GM18505 (cell line): ENCODE measurements around the gene PGA4.
"Not testable (repeated sequence)": the region's sequence is repeated elsewhere in the genome, so short reads cannot be mapped to it uniquely, and the experiment has no call there.

ENCODE experiments used
- ATAC-seq: cut with Tn5 transposase; IDR thresholded peaks from one replicate; pipeline ENCODE4 v1.9.1; 2021; ENCODE audit not compliant: unreplicated experiment
- POLR2A ChIP-seq: IDR thresholded peaks from 4 replicates; pipeline ENCODE4 v1.6.1; 2011; ENCODE audit warnings: borderline replicate concordance; ENCODE audit not compliant: insufficient read depth, insufficient read length; ENCODE audit errors: extremely low read depth

Gene PGA4

GRCh38 chr11:61222047-61222446 lies at the start of gene PGA4:
TSS of gene PGA4 (plus strand) at chr11:61222347. CDS start at chr11:61222401, 54 bp downstream.
- ATAC-seq = not testable (repeated sequence)

DNA sequence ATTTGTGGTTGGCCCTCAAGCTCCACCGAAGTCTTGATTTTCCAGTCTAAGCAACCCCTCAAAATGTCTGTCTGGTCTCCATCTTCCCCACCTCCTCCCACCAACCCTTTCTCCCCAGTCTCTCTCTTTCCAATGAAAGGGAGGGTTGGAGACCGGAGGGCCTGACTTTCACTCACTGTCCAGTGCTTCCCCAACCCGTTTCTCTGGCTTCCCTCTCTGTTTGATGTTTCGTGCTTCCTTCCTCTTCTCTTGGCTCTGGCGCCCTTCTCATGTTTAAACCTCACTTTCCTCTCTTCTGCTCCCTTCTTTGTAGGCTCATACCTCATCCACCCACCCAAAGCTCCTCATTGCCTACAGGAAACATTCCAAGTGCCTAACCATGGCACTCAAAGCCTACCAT lies 49.8 kb upstream of the PGA4 start:
- no peak for ATAC-seq
- TF ChIP-seq POLR2A = no peak

GRCh38 chr11:61172888-61173287 lies 49.3 kb upstream of the PGA4 start:
- ATAC-seq = no peak
- TF ChIP-seq POLR2A = no peak

DNA sequence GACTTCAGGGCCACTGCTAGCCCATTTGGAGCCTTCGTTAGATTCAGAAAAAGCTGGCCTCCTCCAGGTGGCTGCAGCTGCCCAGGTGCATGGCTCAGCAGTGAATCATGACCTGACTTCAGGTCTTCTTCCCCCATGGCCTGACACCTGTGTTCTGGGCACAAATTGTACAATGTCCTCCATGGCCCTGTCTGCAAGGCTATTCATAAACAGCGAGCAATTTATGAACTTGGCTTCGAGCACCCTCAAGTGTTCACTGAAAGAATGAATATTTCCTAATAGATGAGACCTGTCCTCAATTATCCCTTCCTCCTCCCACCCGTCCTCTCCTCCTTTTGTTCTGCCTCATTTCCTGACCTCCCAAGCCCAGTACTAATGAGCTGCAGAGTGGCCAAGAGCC lies 48.7 kb upstream of the PGA4 start:
- TF ChIP-seq POLR2A = no peak
- ATAC-seq = no peak

DNA sequence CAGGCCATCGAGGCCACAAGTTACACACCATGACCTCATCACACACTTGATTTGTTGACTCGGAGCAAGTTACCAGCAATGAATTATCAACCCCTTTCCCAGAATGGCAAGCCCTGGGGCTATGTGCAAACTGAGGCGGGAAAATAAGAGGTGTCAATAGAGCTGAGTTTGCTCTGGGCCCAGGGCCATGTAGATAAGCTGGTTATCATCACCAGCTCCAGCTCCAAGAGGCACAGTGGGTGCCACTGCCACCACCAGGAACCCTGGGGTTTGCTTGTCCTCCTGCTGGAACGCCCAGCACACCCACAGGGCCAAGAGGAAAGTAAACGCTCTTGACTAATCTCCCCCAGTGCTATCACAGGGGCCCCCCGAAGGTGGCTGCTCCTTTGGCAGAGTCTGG lies 47.9 kb upstream of the PGA4 start:
- no peak for TF ChIP-seq POLR2A
- ATAC-seq = no peak

DNA sequence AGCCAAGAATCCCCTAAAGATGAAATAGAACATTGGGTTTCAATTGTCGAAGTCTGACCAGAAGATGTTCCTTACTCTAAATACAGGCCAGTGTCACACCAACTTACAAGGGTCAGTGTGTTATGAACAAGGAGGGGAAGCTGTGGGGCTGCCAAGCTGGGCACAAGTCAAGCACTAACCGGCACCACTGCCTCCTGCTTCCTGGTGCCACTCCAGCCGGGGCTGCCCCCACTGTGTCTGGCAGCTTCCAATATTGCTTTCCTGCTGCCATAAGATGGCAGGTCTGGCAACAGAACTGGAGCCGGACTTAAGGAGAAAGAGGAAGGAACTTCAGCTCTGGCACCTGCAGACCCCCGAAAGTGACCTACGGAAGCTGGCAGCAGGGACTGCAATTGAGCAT lies 47.2 kb upstream of the PGA4 start:
- no peak for ATAC-seq
- TF ChIP-seq POLR2A = no peak

GRCh38 chr11:61176446-61176845 lies 45.7 kb upstream of the PGA4 start:
- TF ChIP-seq POLR2A = no peak
- ATAC-seq = no peak

DNA sequence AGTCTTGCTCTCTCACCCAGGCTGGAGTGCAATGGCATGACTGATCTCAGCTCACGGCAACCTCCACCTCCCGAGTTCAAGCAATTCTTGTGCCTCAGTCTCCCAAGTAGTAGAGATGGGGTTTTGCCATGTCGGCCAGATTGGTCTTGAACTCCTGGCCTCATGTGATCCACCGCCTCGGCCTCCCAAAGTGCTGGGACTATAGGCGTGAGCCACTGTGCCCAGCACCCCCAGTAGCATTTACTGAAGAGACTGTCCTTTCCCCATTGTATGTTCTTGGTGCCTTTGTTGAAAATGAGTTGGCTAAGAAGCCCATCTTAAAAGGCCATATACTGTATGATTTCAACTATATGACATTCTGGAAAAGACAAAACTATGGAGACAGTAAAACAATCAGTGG lies 41.9 kb upstream of the PGA4 start:
- ATAC-seq = not testable (repeated sequence)

GRCh38 chr11:61181489-61181888 lies 40.7 kb upstream of the PGA4 start:
- no peak for ATAC-seq
- TF ChIP-seq POLR2A = no peak

DNA sequence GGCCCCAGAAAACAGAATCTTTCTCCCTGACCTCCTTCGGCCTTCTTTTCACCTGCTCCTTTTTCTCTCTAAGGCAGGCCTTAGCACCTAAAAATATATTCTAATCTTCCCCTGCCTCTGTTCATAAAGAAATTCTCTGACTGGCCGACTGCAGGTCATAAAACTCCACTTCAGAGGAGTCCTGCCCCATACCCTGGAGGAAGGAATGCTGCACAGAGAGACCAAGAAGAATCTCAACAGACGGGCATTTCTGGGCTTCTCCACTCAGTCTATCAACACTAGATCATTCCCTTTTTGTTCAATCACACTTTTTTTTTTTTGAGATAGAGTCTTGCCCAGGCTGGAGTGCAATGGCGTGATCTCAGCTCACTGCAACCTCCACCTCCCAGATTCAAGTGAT lies 38.5 kb upstream of the PGA4 start:
- TF ChIP-seq POLR2A = no peak
- no peak for ATAC-seq

DNA sequence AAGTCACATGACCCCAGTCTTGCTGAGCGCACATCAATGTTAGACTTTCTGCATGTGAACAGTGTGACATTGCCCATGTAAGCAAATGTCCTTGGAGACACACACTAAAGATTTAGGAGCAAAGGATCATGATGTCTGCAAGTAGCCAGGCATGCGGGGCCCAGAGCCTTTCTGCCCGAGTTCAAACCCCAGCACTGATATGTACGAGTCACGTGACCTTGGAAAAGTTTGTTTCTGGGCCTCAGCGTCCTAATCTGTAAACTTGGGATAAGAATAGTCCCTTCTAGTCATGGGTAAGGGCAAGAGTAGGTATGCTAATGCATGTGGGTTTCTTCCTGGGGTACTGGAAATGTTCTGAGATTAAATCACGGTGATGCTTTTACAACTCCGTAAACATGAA lies 35.6 kb upstream of the PGA4 start:
- ATAC-seq = no peak

DNA sequence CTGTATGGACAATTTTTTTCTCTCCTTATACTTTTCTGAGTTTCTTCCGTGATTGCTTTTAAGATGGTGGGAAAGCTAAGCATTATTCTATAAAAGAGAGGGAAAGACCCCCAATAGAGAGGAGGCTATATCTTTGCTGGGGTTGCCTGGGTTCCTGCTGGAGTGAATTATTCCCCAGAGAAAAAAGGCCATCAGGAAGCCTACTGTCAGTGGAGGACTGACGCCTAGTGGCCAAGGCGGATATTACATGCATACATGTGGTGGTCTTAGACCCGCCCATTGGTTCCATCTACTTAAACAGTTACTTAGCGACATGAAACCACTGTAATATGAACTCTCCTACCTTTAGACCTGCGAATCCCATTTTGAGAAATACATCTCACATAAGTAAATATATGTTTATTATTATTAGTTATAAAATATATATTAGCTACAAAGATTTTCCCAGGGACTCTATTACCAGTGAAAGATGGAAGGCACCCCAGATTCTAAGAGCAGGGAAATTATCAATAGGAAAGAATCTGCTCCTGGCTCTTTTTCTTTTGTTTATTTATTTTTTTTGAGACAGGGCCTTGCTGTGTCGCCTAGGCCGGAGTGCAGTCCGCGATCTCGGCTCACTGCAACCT lies 34.5 kb upstream of the PGA4 start:
- TF ChIP-seq POLR2A = no peak

More for the DNA sequence above, 35.6 kb upstream of the PGA4 start:
- TF ChIP-seq POLR2A = no peak

DNA sequence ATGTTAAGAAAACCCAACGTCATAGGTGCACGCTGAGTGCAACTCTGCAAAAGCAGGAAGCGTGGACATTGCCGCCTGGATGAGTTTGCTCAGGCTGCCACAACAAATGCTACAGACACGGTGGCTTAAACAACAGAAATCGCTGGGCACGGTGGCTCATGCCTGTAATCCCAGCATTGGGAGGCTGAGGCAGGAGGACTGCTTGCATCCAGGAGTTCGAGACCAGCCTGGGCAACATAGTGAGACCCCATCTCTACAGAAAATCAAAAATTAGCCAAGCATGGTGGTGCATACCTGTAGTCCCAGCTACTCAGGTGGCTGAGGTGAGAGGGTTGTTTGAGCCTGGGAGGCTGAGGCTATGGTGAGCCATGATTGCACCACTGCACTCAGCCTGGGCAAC lies 32.2 kb upstream of the PGA4 start:
- TF ChIP-seq POLR2A = no peak
- ATAC-seq = no peak

More for the DNA sequence above, 34.5 kb upstream of the PGA4 start:
- no peak for ATAC-seq

- TF ChIP-seq POLR2A = no peak
- ATAC-seq = no peak
Measured at GRCh38 chr11:61193596-61193995, 28.6 kb upstream of the PGA4 start.

- ATAC-seq = no peak
- TF ChIP-seq POLR2A = no peak
Measured at GRCh38 chr11:61194169-61194671, 27.9 kb upstream of the PGA4 start.
